Nephron progenitor cell (in vitro differentiated cells): ENCODE measurements around the gene DNAH17.
A peak's percentile ranks its signal among the peaks of the same experiment; 100 is the strongest.

Experiments
- DNase-seq: peaks from one replicate; pipeline ENCODE4 v3.0.0; 2021
- H3K27ac Mint-ChIP-seq: 2 replicates; pipeline ENCODE4 v1.8.0; 2021; ENCODE audit warnings: mild to moderate bottlenecking, moderate library complexity, mixed read lengths
- H3K27me3 Mint-ChIP-seq: 2 replicates; pipeline ENCODE4 v1.8.0; 2021; ENCODE audit warnings: mild to moderate bottlenecking, low read depth, mixed read lengths; ENCODE audit not compliant: poor library complexity
- H3K36me3 Mint-ChIP-seq: 2 replicates; pipeline ENCODE4 v1.8.0; 2021; ENCODE audit warnings: low read depth, mixed read lengths
- H3K4me1 Mint-ChIP-seq: 2 replicates; pipeline ENCODE4 v1.8.0; 2021; ENCODE audit warnings: mixed read lengths
- H3K4me3 Mint-ChIP-seq: 2 replicates; pipeline ENCODE4 v1.8.0; 2021; ENCODE audit warnings: mild to moderate bottlenecking, moderate library complexity, mixed read lengths
- H3K9me3 Mint-ChIP-seq: 2 replicates; pipeline ENCODE4 v1.8.0; 2021; ENCODE audit warnings: mild to moderate bottlenecking, moderate library complexity, mixed read lengths
- CTCF ChIP-seq: fragments of 200-600 bp; sonication (generic); IDR thresholded peaks from 2 replicates; pipeline ENCODE4 v1.5.0; 2021; ENCODE audit warnings: antibody characterized with exemption

Gene DNAH17

GRCh38 chr17:78499715-78500540 lies 77.3 kb downstream of the DNAH17 start:
- H3K9me3 Mint-ChIP-seq: no peaks in the 10 kb centered on the region
- no peak for TF ChIP-seq CTCF
- DNase-seq: no peak
- H3K4me1 Mint-ChIP-seq: peaks cover 14% of the 10 kb centered on the region
- no peak overlapping the region for H3K27ac Mint-ChIP-seq
- peaks cover 18% of the 10 kb centered on the region for H3K27me3 Mint-ChIP-seq
- H3K4me3 Mint-ChIP-seq: no peak overlapping the region
- no peaks in the 10 kb centered on the region for H3K36me3 Mint-ChIP-seq

DNA sequence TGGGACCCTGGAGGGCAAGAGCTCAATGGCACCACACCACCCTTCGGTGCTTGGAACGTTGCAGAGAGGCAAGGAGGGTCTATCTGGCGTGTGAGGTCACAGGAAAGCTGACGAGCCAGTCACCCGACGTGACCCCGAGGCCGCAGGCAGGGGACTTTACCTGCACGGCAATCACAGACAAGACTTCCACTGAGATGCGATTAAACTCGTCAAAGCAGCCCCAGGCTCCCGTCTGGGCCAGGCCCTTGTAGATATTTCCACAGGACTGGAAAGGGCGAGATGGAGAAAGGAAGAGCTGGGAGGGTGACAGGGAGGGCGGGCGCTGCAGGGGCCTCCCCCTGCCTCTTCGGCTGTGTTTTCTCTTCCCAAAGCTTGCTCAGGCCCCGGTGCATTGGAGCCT lies 78.3 kb downstream of the DNAH17 start:
- peaks cover 21% of the 10 kb centered on the region for H3K27me3 Mint-ChIP-seq
- no peak overlapping the region for H3K27ac Mint-ChIP-seq
- H3K4me1 Mint-ChIP-seq: peaks cover 17% of the 10 kb centered on the region
- H3K9me3 Mint-ChIP-seq: no peaks in the 10 kb centered on the region
- H3K36me3 Mint-ChIP-seq: no peaks in the 10 kb centered on the region
- TF ChIP-seq CTCF: no peak
- no peak for DNase-seq
- no peak overlapping the region for H3K4me3 Mint-ChIP-seq

- H3K4me1 Mint-ChIP-seq: peaks cover 25% of the 10 kb centered on the region
Observed at GRCh38 chr17:78497115-78497540, 80.1 kb downstream of the DNAH17 start.

GRCh38 chr17:78496311-78496710 lies 80.9 kb downstream of the DNAH17 start:
- Mint-ChIP-seq H3K9me3 (no peaks in the 10 kb centered on the region), H3K36me3 (no peaks in the 10 kb centered on the region), H3K27ac (no peak overlapping the region), H3K4me1 (peaks cover 25% of the 10 kb centered on the region), H3K27me3 (peaks cover 13% of the 10 kb centered on the region), H3K4me3 (no peak overlapping the region)
- DNase-seq: no peak
- TF ChIP-seq CTCF: no peak

More at GRCh38 chr17:78497115-78497540, 80.1 kb downstream of the DNAH17 start:
- Mint-ChIP-seq H3K27ac (no peak overlapping the region), H3K27me3 (peaks cover 17% of the 10 kb centered on the region), H3K4me3 (no peak overlapping the region), H3K36me3 (no peaks in the 10 kb centered on the region), H3K9me3 (no peaks in the 10 kb centered on the region)
- peak; percentile 76 for DNase-seq
- peak; percentile 75 for TF ChIP-seq CTCF

DNA sequence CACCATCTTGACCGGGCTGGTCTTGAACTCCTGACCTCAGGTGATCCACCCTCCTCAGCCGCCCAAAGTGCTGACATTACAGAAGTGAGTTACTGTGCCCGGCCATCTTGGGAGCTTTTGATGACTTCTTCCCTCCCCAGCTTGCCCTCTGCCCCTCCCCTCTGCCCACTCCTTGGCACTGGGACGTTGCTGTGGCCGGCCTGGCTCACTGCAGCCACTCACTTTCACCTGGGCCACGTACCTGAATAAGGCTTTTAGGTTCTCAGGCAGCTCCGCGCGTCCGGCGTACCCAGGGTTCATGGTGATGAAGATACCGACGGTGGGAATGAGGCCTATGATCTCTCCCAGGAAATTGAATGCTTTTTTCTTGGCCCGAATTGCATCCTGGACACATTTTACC lies 81.6 kb downstream of the DNAH17 start:
- no peak for DNase-seq
- Mint-ChIP-seq H3K27me3 (peaks cover 13% of the 10 kb centered on the region), H3K9me3 (no peaks in the 10 kb centered on the region), H3K4me3 (no peak overlapping the region), H3K27ac (no peak overlapping the region), H3K4me1 (peaks cover 25% of the 10 kb centered on the region), H3K36me3 (no peaks in the 10 kb centered on the region)
- TF ChIP-seq CTCF: no peak
